K562 (cell line): ENCODE results near the gene DOP1A. TPM values are rescaled to one million over a fixed set of nuclear protein-coding genes. Genes with fewer than 3 reads are reported as not detected.

Experiments
- CBX2 ChIP-seq: fragments of 200-600 bp; sonication (generic); IDR thresholded peaks from one replicate; pipeline ENCODE4 v1.6.1; 2012; ENCODE audit warnings: mild to moderate bottlenecking, low read length, inconsistent platforms; ENCODE audit not compliant: insufficient read depth, poor library complexity, severe bottlenecking
- DACH1 ChIP-seq: fragments of 450-650 bp; IDR thresholded peaks from 2 replicates; pipeline ENCODE4 v1.6.1; 2018; ENCODE audit not compliant: partially characterized antibody
- ETS2 ChIP-seq: IDR thresholded peaks from 2 replicates; pipeline ENCODE4 v1.6.1; 2016; ENCODE audit warnings: borderline replicate concordance, missing genetic modification characterization, mild to moderate bottlenecking, moderate library complexity, missing compliant biosample characterization; ENCODE audit not compliant: poor library complexity, severe bottlenecking
- HNRNPLL ChIP-seq: fragments of 200-400 bp; formaldehyde crosslinking; IDR thresholded peaks from 2 replicates; pipeline ENCODE4 v1.6.1; 2017; ENCODE audit warnings: low read length, low read depth, mild to moderate bottlenecking; ENCODE audit not compliant: poor library complexity, severe bottlenecking
- NRF1 ChIP-seq, 2 experiments: fragments of 450-650 bp; IDR thresholded peaks in 1 of 2; conservative IDR thresholded peaks in 1 of 2; 2 replicates each; pipeline ENCODE4 v1.6.1; 2014; ENCODE audit warnings: mild to moderate bottlenecking in 2 of 2
- POLR2A ChIP-seq: fragments of 450-650 bp; conservative IDR thresholded peaks from 2 replicates; pipeline ENCODE4 v1.6.1; 2016
- RREB1 ChIP-seq: fragments of 250-450 bp; sonication (Bioruptor Pico); IDR thresholded peaks from 2 replicates; pipeline ENCODE4 v1.4.0; 2020
- TCF3 ChIP-seq: sonication (generic); formaldehyde crosslinking; IDR thresholded peaks from 2 replicates; pipeline ENCODE4 v1.4.0; 2020; ENCODE audit warnings: mild to moderate bottlenecking, missing genetic modification reagents
- TFAP4 ChIP-seq: sonication (generic); formaldehyde crosslinking; IDR thresholded peaks from 2 replicates; pipeline ENCODE4 v1.8.0; 2022; ENCODE audit warnings: missing genetic modification reagents, mild to moderate bottlenecking, moderate library complexity, borderline replicate concordance
- THRAP3 ChIP-seq: fragments of 450-650 bp; IDR thresholded peaks from 2 replicates; pipeline ENCODE4 v1.6.1; 2016; ENCODE audit warnings: mild to moderate bottlenecking, inconsistent platforms, borderline replicate concordance
- TRIM24 ChIP-seq, 2 experiments: fragments of 450-650 bp; IDR thresholded peaks; 2 replicates each; pipeline ENCODE4 v1.6.1; 2016
- ZNF431 ChIP-seq: sonication (generic); formaldehyde crosslinking; IDR thresholded peaks from 2 replicates; pipeline ENCODE4 v1.8.0; 2022; ENCODE audit warnings: mild to moderate bottlenecking, missing genetic modification reagents
- ZNF785 ChIP-seq: fragments of 250-450 bp; sonication (Bioruptor Pico); IDR thresholded peaks from 2 replicates; pipeline ENCODE4 v1.4.0; 2020; ENCODE audit warnings: mild to moderate bottlenecking
- polyA plus RNA-seq, 8 experiments: library from polyadenylated mRNA; depleted of rRNA in 4 of 8; stranded (reverse) in 5 of 8; unstranded in 3 of 8; fragments of >200 nt; fragmentation: Nextera tagmentation in 2 of 8; fragmentation: Illumina TruSeq in 1 of 8; extraction: Ambion mirVana in 2 of 8; extraction: Trizol in 1 of 8; gene quantifications; 2 replicates each; pipeline versions ENCODE4 v1.2.1 to v1.2.3, GENCODE V29; 2011 to 2014; ENCODE audit warnings: inconsistent platforms in 1 of 8, missing spikeins in 1 of 8
- total RNA-seq, 7 experiments: library from RNA; depleted of rRNA in 6 of 7; stranded (reverse); fragments of >200 nt in 6 of 7; fragmentation: Illumina TruSeq in 2 of 7; extraction: Trizol in 2 of 7; gene quantifications; 2 replicates each; pipeline versions ENCODE4 v1.2.1 to v1.2.3, GENCODE V29; 2011 to 2021; ENCODE audit warnings: low replicate concordance in 1 of 7
- TF ChIP-seq, protein P1 (sequence below): fragments of 450-650 bp; IDR thresholded peaks from 2 replicates; pipeline ENCODE4 v1.6.1; 2014; ENCODE audit warnings: low read depth, mild to moderate bottlenecking, moderate library complexity, borderline replicate concordance
- TF ChIP-seq, protein P2 (sequence below): fragments of 250-450 bp; sonication (Bioruptor Pico); IDR thresholded peaks from 2 replicates; pipeline ENCODE4 v1.4.0; 2020; ENCODE audit warnings: mild to moderate bottlenecking, moderate library complexity

Gene DOP1A
- total and polyA plus RNA-seq, 9 of the 15 experiments (the other 6 are each of a cell fraction or from before 2014, with no cell fraction given) = 0.75 to 10.5 (median 4.4) TPM

- TF ChIP-seq TFAP4 (CRISPR knock-in tag) = peak; percentile 90
- peak; percentile 60; the same call in 1 of the 2 replicates for TF ChIP-seq ZNF431 (CRISPR knock-in tag)
- TF ChIP-seq TRIM24 (IDR thresholded peaks at IDR 0.05) = no peak; a peak in 1 of 4 replicates
- TF ChIP-seq, protein P1, sequence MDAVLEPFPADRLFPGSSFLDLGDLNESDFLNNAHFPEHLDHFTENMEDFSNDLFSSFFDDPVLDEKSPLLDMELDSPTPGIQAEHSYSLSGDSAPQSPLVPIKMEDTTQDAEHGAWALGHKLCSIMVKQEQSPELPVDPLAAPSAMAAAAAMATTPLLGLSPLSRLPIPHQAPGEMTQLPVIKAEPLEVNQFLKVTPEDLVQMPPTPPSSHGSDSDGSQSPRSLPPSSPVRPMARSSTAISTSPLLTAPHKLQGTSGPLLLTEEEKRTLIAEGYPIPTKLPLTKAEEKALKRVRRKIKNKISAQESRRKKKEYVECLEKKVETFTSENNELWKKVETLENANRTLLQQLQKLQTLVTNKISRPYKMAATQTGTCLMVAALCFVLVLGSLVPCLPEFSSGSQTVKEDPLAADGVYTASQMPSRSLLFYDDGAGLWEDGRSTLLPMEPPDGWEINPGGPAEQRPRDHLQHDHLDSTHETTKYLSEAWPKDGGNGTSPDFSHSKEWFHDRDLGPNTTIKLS = 0 out of 2 replicates have a peak, but pooled peaks have one; percentile 21
- TF ChIP-seq, protein P2, sequence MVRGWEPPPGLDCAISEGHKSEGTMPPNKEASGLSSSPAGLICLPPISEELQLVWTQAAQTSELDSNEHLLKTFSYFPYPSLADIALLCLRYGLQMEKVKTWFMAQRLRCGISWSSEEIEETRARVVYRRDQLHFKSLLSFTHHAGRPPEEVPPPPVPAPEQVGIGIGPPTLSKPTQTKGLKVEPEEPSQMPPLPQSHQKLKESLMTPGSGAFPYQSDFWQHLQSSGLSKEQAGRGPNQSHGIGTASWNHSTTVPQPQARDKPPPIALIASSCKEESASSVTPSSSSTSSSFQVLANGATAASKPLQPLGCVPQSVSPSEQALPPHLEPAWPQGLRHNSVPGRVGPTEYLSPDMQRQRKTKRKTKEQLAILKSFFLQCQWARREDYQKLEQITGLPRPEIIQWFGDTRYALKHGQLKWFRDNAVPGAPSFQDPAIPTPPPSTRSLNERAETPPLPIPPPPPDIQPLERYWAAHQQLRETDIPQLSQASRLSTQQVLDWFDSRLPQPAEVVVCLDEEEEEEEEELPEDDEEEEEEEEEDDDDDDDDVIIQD = no peak
- 0 out of 2 replicates have a peak, but pooled peaks have one; percentile 24 for TF ChIP-seq TCF3 (CRISPR knock-in tag)
- TF ChIP-seq ETS2 (tag) = no peak
- no peak for TF ChIP-seq ZNF785 (CRISPR knock-in tag)
- TF ChIP-seq DACH1 = no peak
- peak; percentile 47; the same call in 1 of the 2 replicates for TF ChIP-seq POLR2A
- no peak for TF ChIP-seq THRAP3
- peak; percentile 87; the same call in 1 of the 2 replicates for TF ChIP-seq RREB1
- TF ChIP-seq NRF1 (conservative IDR thresholded peaks at IDR 0.05 in 1 of 2, IDR thresholded peaks at IDR 0.05 in 1 of 2) = peak; percentile 75 to 80
- TF ChIP-seq CBX2 = no peak
- TF ChIP-seq HNRNPLL = peak; percentile 72
Measured at GRCh38 chr6:83067448-83068439, at the start of gene DOP1A (continued).
